Ascending aorta (tissue), 2 donors: ENCODE measurements around the gene GGTLC2. TPM values are rescaled to one million over a fixed set of nuclear protein-coding genes. Genes with fewer than 3 reads are reported as not detected.
"Not testable (repeated sequence)": the region's sequence is repeated elsewhere in the genome, so short reads cannot be mapped to it uniquely, and the experiment has no call there.

Experiments
- DNase-seq, 2 donors: peaks; one replicate each; pipeline ENCODE4 v3.0.0-alpha.2; 2019; ENCODE audit warnings: low spot score in 2 of 2
- H3K27ac ChIP-seq, 2 donors: fragments of 200-600 bp; sonication (generic); one replicate each; pipeline ENCODE4 v1.5.1; 2016 to 2017; ENCODE audit warnings: mild to moderate bottlenecking in 1 of 2
- H3K27me3 ChIP-seq: fragments of 200-600 bp; sonication (generic); one replicate; pipeline ENCODE4 v1.5.1; 2017
- H3K36me3 ChIP-seq, 2 donors: fragments of 200-600 bp; sonication (generic); one replicate each; pipeline ENCODE4 v1.5.1; 2016
- H3K4me1 ChIP-seq, 2 donors: fragments of 200-600 bp; sonication (generic); one replicate each; pipeline ENCODE4 v1.5.1; 2016 to 2017; ENCODE audit warnings: mild to moderate bottlenecking in 1 of 2
- H3K4me3 ChIP-seq, 2 donors: fragments of 200-600 bp; sonication (generic); one replicate each; pipeline ENCODE4 v1.5.1; 2016 to 2017; ENCODE audit warnings: mild to moderate bottlenecking in 1 of 2
- H3K9me3 ChIP-seq, 2 donors: fragments of 200-600 bp; sonication (generic); one replicate each; pipeline ENCODE4 v1.5.1; 2016
- intact Hi-C: fragments of 100-400 bp; cut with DNase I; formaldehyde crosslinking; loops from one replicate; pipeline ENCODE4 v1.15.1; 2023
- total RNA-seq: library from RNA; depleted of rRNA; stranded (reverse); fragments of >200 nt; gene quantifications from one replicate; pipeline ENCODE4 v1.1.0, GENCODE V29; 2016
- TF ChIP-seq, protein P1 (sequence below), 3 experiments: fragments of 200-600 bp in 2 of 3; fragments of 450-650 bp in 1 of 3; sonication (generic) in 2 of 3; IDR thresholded peaks; one replicate each; pipeline ENCODE4 v1.5.1; 2016 to 2019; ENCODE audit warnings: antibody characterized with exemption in 3 of 3, mild to moderate bottlenecking in 1 of 3, moderate library complexity in 1 of 3

GGTLC2 gene
- total RNA-seq, result not detected

DNA sequence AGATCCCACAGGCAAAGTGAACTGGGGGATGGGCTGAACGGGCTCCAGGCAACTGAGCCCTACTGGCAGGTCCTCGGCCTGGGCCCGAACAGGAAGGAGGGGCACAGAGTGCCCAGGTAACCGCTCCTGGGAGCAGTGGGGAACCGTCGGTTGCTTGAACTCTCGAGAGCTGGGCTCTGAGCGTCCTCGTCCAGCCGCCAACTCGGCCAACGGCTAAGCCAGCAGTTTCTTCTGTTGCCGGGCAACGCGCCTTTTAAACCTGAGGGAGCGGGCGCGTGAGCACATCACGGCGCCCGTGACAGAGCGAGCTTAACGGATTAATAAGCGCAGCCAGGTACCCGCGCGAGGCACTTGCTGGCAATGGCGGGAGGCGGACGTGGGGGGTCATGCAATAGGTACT is at the start of gene GGTLC2:
Gene GGTLC2, plus strand, starts transcription at position 301 of the 400 bp plus-strand sequence. CDS start 1,732 bp downstream, outside the sequence.
- H3K4me3 ChIP-seq, DNase-seq, H3K27ac ChIP-seq, intact Hi-C loops, H3K9me3 ChIP-seq, H3K27me3 ChIP-seq, H3K4me1 ChIP-seq, H3K36me3 ChIP-seq: not testable (repeated sequence)

DNA sequence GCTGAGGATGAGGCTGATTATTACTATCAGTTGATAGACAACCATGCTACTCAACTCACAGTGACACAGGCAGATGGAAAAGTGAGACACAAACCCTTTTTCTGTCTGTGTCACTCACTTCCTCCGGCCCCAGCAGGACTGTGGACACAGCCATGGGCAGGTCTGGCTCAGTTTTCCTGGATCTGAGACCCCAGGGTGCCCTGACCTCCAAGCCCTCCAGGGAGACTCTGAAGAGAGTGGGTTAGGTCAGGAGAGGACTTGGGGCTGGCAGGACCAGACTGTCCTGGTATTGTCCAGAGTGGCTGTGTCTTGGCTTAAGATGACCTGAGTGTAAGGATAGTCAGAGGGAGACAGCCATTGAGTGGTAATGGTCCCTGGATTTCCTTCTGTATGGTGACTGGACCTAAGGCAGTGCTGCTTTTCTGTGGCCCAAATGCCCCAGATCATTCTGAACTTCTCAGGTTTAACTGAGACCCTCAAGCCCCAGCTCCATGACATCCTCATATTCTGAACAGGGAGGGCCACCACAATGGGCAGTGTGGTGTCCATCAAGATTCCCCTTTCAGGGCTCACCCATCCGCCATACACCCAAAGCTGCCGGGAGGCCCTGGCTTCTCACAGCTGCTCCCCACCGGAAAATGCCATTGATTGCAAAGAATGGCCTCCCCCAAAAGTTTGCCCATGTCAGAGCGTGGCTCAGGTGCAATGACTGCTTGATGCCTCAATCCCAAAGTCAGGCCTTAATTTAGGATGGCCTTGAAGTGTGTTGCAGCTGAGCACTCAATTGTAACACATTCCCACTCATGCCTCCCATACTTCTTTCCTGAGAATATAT is 49.2 kb upstream of the GGTLC2 start:
- Histone ChIP-seq H3K4me1 (no peaks in the 10 kb centered on the region), H3K4me3 (no peak overlapping the region), H3K9me3 (no peaks in the 10 kb centered on the region), H3K36me3 (no peaks in the 10 kb centered on the region), H3K27ac (no peak overlapping the region), H3K27me3 (no peaks in the 10 kb centered on the region)
- intact Hi-C loops, result no loop called here
- DNase-seq, result no peak
- TF ChIP-seq, protein P1, sequence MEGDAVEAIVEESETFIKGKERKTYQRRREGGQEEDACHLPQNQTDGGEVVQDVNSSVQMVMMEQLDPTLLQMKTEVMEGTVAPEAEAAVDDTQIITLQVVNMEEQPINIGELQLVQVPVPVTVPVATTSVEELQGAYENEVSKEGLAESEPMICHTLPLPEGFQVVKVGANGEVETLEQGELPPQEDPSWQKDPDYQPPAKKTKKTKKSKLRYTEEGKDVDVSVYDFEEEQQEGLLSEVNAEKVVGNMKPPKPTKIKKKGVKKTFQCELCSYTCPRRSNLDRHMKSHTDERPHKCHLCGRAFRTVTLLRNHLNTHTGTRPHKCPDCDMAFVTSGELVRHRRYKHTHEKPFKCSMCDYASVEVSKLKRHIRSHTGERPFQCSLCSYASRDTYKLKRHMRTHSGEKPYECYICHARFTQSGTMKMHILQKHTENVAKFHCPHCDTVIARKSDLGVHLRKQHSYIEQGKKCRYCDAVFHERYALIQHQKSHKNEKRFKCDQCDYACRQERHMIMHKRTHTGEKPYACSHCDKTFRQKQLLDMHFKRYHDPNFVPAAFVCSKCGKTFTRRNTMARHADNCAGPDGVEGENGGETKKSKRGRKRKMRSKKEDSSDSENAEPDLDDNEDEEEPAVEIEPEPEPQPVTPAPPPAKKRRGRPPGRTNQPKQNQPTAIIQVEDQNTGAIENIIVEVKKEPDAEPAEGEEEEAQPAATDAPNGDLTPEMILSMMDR (IDR thresholded peaks at IDR 0.05), result no peak

DNA sequence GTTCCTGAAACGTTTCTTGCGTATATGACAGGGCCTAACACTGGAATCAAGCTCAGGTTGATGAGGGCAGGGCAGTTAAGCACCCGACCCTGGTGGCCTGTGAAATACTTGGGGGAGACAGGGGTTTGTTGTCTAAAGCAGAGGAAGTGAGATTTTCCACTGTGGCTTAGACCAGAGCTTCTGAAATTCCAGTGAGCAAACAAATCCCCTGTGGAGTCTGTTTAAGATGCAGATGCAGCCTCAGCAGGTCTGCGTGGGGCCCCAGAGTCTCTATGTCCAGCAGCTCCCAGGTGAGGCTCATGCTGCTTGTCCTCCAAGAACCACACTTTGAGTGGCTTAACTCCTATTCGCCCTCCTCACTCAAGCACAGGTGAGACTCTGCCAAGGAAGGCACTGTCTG is 46.3 kb upstream of the GGTLC2 start:
- no peaks in the 10 kb centered on the region for H3K4me1 ChIP-seq
- H3K27ac ChIP-seq, result no peak overlapping the region
- H3K9me3 ChIP-seq, result no peaks in the 10 kb centered on the region
- DNase-seq, result no peak
- intact Hi-C loops, result no loop called here
- H3K4me3 ChIP-seq, result no peak overlapping the region
- TF ChIP-seq, protein P1 (IDR thresholded peaks at IDR 0.05), result no peak
- H3K27me3 ChIP-seq, result no peaks in the 10 kb centered on the region
- H3K36me3 ChIP-seq, result no peaks in the 10 kb centered on the region

DNA sequence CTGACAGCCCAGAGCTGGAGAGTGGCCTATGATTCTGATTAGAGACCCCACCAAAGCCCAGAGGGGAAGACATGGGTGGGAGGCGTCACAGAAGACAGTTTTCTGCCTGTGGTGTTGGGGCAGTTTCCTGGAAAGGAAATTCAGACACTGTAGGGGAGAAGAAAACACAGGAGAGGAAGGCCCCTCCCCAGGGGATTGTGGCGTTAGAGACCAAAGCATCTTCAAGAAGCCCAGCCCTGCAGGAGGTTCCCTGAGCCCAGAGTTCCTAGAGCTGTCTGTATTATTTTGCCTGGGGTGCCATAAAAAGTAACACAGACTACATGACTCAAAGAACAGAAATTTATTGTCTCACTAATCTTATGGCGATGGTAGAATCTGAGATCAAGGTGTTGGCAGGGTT is 45.2 kb upstream of the GGTLC2 start:
- DNase-seq, result no peak

DNA sequence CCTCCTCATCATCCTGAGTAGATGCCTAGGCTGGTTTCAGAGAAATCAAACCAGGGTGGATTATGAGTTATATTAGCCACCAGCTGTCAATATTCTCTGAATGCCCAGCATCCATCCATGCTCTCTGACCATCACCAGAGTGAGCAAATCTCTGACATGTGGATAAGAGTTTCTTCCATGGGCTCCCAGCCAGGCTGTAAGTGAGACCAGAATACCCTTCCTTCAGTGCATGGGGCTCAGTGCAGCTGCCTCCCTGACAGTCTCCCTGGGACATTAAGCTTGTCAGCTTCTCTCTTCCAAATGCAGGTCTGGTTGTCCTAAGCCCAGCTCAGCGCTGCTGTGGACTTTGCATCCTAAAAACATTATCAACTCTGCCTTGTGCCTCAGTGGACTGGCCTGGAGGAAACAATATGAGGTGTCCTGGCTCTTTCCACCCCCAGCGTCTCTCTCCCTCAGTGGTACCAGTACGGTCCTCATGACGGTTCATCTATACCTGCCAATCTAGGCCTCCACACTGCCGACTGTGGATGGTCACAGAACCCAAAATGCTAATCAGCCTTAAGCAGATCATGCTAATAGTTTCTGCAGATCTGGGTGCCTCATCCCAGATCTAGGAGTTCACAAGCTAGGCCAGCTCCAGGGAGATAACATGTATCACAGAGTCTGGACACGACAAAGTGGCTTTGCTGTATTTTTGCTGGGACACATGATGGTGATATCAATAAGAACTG is 43.7 kb upstream of the GGTLC2 start:
- TF ChIP-seq, protein P1 (IDR thresholded peaks at IDR 0.05), result no peak
- no peak for DNase-seq
- intact Hi-C loops, result no loop called here
- Histone ChIP-seq H3K4me3 (no peak overlapping the region), H3K4me1 (no peaks in the 10 kb centered on the region), H3K9me3 (no peaks in the 10 kb centered on the region), H3K27ac (no peak overlapping the region), H3K27me3 (no peaks in the 10 kb centered on the region), H3K36me3 (no peaks in the 10 kb centered on the region)

More for the DNA sequence above, 45.2 kb upstream of the GGTLC2 start:
- TF ChIP-seq, protein P1 (IDR thresholded peaks at IDR 0.05), result no peak
- H3K9me3 ChIP-seq, result no peaks in the 10 kb centered on the region
- no peak overlapping the region for H3K27ac ChIP-seq
- no peaks in the 10 kb centered on the region for H3K36me3 ChIP-seq
- intact Hi-C loops, result no loop called here
- no peaks in the 10 kb centered on the region for H3K27me3 ChIP-seq
- H3K4me3 ChIP-seq, result no peak overlapping the region
- no peaks in the 10 kb centered on the region for H3K4me1 ChIP-seq

DNA sequence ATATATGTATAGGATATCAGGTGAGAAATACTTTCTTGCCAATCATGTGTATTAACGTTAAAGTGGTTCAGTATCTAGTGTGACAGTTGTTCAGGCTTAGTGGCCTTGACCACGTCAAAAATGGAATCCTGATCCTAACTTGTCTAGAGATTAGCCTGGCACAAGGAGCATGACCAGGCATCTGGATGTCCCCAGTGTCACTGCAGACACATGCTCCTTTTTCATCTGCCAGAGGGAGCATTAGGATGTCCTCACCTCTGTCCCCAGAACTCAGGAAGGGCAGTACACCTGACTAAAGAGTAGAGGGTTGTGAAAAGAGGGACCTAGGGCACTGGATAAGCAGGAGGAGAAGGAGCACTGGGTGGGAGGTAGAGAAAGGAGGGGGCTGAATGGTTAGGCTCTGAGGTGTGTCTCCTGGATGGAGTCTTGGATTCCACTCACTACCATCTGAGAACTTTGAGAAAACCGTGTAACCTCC is 40.9 kb upstream of the GGTLC2 start:
- H3K27me3 ChIP-seq, result no peaks in the 10 kb centered on the region
- no peaks in the 10 kb centered on the region for H3K4me1 ChIP-seq
- no peak overlapping the region for H3K27ac ChIP-seq
- no peak for DNase-seq
- H3K9me3 ChIP-seq, result no peaks in the 10 kb centered on the region
- intact Hi-C loops, result no loop called here
- H3K4me3 ChIP-seq, result no peak overlapping the region
- TF ChIP-seq, protein P1 (IDR thresholded peaks at IDR 0.05), result no peak
- no peaks in the 10 kb centered on the region for H3K36me3 ChIP-seq
